Measurements from ENCODE around the gene UTS2B. TPM values are rescaled to one million over a fixed set of nuclear protein-coding genes. Genes with fewer than 3 reads are reported as not detected.

UTS2B gene
- total RNA-seq, 1 donor from 2014 or later: 0.47 TPM

DNA sequence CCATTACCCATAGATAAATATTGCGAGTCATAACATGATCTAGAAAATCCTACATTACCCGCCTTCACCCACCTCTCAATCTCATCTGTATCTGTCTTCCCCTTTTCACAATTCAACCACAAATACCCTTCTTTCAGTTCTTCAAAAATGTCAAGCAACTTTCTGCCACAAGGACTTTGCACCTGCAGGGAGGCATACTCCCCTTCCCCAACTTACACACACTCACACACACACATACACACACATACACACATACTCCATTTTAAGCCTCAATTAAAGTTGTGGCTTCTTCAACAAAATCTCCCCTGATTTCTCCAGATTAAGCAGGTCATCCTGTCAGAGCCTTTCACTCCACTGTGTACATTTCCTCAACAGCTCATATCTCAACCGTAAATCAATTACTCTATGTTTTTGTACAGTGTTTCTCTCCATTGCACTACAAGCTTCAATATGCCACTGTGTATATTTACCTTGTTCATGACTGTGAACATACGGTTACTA, 34.2 kb downstream of the UTS2B start:
- intact Hi-C loops (cut with micrococcal nuclease): no loop called here
- DNase-seq: no peak
- Histone ChIP-seq H3K27ac (replicated peaks) (no peak overlapping the region), H3K27me3 (ENCODE audit: low read depth) (no peaks in the 10 kb centered on the region), H3K36me3 (no peaks in the 10 kb centered on the region), H3K9me3 (replicated peaks) (no peaks in the 10 kb centered on the region), H3K4me3 (no peak overlapping the region), H3K4me1 (no peaks in the 10 kb centered on the region)
- TF ChIP-seq, protein P1, sequence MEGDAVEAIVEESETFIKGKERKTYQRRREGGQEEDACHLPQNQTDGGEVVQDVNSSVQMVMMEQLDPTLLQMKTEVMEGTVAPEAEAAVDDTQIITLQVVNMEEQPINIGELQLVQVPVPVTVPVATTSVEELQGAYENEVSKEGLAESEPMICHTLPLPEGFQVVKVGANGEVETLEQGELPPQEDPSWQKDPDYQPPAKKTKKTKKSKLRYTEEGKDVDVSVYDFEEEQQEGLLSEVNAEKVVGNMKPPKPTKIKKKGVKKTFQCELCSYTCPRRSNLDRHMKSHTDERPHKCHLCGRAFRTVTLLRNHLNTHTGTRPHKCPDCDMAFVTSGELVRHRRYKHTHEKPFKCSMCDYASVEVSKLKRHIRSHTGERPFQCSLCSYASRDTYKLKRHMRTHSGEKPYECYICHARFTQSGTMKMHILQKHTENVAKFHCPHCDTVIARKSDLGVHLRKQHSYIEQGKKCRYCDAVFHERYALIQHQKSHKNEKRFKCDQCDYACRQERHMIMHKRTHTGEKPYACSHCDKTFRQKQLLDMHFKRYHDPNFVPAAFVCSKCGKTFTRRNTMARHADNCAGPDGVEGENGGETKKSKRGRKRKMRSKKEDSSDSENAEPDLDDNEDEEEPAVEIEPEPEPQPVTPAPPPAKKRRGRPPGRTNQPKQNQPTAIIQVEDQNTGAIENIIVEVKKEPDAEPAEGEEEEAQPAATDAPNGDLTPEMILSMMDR (IDR thresholded peaks at IDR 0.05; ENCODE audit: borderline replicate concordance): no peak

DNA sequence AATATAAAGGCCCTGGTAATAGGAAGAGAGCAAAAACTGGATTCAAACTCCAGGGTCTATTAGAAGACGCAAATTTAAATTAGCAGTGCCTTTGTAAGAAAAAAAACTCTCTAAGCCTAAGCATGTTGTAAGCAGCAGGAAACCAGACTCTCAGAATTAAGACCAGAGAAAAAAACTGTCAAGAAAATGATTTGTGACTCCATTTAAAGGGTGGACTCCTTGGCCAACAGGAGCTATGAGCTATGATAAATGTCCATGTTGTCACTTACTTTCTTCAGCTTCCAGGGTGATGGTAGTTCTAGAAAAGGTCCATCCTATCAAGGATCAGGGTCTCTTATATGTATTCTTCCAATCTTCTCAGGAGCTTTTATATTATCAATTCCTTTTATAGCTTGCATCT, 36.0 kb downstream of the UTS2B start:
- no peak overlapping the region for H3K4me3 ChIP-seq
- no peaks in the 10 kb centered on the region for H3K27me3 ChIP-seq (ENCODE audit: low read depth)
- intact Hi-C loops (cut with micrococcal nuclease): no loop called here
- DNase-seq: no peak
- H3K4me1 ChIP-seq: peaks cover 5% of the 10 kb centered on the region
- H3K36me3 ChIP-seq: no peaks in the 10 kb centered on the region
- no peak overlapping the region for H3K27ac ChIP-seq (replicated peaks)
- no peaks in the 10 kb centered on the region for H3K9me3 ChIP-seq (replicated peaks)
- TF ChIP-seq, protein P1 (IDR thresholded peaks at IDR 0.05; ENCODE audit: borderline replicate concordance): no peak

DNA sequence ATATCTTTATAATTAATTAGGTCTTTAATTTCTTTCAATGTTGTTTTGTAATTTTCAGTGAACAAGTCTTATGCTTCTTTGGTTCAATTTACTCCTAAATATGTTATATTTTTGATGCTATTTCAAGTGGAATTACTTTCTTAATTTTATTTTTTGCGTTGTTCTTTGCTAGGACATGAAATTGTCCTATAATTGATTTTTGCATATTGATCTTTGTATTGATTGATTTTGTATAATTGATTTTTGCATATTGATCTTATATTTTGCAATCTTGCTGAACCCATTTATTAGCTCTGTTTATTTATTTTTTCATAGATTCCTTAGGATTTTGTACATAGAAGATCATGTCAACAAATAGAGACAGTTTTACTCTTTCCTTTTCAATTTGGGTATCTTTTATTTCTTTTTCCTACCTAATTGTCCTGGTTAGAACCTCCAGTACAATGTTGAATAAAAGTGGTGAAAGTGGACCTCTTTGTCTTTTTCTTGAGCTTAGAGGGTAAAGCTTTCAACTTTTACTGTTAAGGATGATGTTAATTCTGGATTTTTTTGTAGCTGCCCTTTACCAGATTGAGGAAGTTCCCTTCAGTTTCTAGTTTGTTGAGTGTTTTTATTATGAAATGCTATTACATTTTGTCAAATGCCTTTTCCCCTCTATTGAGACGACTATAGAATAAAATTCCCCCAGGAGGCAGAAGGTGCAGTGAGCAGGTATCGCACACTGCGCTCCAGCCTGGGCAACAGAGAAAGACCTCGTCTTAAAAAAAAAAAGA, 37.9 kb downstream of the UTS2B start:
- Histone ChIP-seq H3K4me1 (peaks cover 5% of the 10 kb centered on the region), H3K27ac (replicated peaks) (no peak overlapping the region), H3K27me3 (ENCODE audit: low read depth) (no peaks in the 10 kb centered on the region), H3K4me3 (no peak overlapping the region), H3K9me3 (replicated peaks) (peaks cover 4% of the 10 kb centered on the region), H3K36me3 (no peaks in the 10 kb centered on the region)
- intact Hi-C loops (cut with micrococcal nuclease): no loop called here
- TF ChIP-seq, protein P1 (IDR thresholded peaks at IDR 0.05; ENCODE audit: borderline replicate concordance): no peak
- no peak for DNase-seq

DNA sequence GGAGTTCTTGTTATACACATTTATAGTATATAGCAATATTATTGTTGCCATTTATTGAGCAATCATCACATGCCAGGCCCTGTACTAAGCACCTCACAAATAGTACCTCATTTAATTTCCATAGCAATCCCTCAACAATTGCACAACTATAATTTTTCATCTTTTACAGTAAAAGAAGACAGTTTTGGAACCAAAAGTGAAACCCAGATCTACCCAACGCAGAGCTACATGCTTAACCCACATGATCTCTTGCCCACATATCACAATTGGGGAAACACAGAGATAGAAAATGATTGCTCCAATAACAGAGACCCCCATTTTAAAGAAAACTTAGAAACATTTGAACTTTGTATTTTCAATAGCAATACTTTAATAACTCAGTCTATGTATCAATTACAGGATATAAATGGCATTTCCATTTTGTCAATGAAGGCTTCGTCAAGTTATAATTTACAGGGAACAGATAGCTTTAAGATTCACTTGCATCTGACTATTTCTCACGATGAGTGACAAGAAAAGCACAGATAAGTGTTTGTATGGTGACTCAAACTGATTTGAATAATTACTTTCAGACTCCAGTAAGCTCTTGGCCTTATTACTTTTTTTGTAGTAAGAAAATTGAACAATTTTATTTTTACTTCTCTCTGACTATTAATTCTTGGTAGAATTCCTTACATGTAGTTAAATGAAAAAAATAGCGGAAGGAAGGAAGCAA, 39.9 kb downstream of the UTS2B start:
- intact Hi-C loops (cut with micrococcal nuclease): no loop called here
- peak overlapping the region; percentile 44 for H3K27ac ChIP-seq (replicated peaks)
- no peaks in the 10 kb centered on the region for H3K27me3 ChIP-seq (ENCODE audit: low read depth)
- peaks cover 7% of the 10 kb centered on the region for H3K9me3 ChIP-seq (replicated peaks)
- peaks cover 5% of the 10 kb centered on the region for H3K4me1 ChIP-seq
- TF ChIP-seq, protein P1 (IDR thresholded peaks at IDR 0.05; ENCODE audit: borderline replicate concordance): no peak
- no peak for DNase-seq
- no peaks in the 10 kb centered on the region for H3K36me3 ChIP-seq
- H3K4me3 ChIP-seq: peak overlapping the region; percentile 28

DNA sequence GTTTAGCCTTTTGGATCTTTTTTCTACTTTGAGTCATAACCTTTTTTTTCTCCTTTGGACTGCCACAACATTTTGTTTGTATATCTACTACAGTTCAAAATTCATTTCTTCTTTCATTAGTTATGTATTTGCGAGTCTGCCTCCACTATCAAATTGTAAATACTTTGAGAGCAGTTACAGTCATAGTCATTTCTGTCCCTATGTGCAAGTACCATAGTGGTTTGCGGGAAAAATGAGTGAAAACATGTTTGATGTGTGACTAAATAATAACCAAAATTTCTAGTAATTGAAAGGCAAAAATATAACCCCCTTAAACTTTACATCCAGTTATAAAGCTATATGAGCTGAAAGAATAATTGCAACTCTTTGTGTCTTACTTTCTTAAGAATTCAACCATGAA, 46.9 kb downstream of the UTS2B start:
- Histone ChIP-seq H3K36me3 (no peaks in the 10 kb centered on the region), H3K4me1 (no peaks in the 10 kb centered on the region), H3K27me3 (ENCODE audit: low read depth) (no peaks in the 10 kb centered on the region), H3K27ac (replicated peaks) (no peak overlapping the region), H3K4me3 (no peak overlapping the region), H3K9me3 (replicated peaks) (peaks cover 7% of the 10 kb centered on the region)
- no peak for DNase-seq
- TF ChIP-seq, protein P1 (IDR thresholded peaks at IDR 0.05; ENCODE audit: borderline replicate concordance): no peak
- intact Hi-C loops (cut with micrococcal nuclease): no loop called here
